Colon (tissue), 2 donors: Measurements from ENCODE around the gene CAMK1D.

Source experiments
- FAIRE-seq: peaks from 2 replicates; lab custom pipeline; 2012; peaks lifted over from hg19 to GRCh38; lab: Jason Lieb, UNC
- donor health status: control.
- donor health status: control.

The CAMK1D gene

GRCh38 chr10:12828736-12829135 is 479.4 kb downstream of the CAMK1D start:
- no peak for FAIRE-seq

GRCh38 chr10:12829831-12830390 is 480.6 kb downstream of the CAMK1D start:
- FAIRE-seq, result no peak

GRCh38 chr10:12832096-12832495 is 482.7 kb downstream of the CAMK1D start:
- no peak for FAIRE-seq

GRCh38 chr10:12833451-12833850 is 484.1 kb downstream of the CAMK1D start:
- FAIRE-seq, result no peak

- FAIRE-seq, result no peak
Observed at GRCh38 chr10:12834116-12834665, 484.8 kb downstream of the CAMK1D start.

GRCh38 chr10:12834721-12835120 is 485.4 kb downstream of the CAMK1D start:
- no peak for FAIRE-seq

GRCh38 chr10:12835709-12836108 is 486.4 kb downstream of the CAMK1D start:
- FAIRE-seq, result no peak

GRCh38 chr10:12838366-12838765 is 489.0 kb downstream of the CAMK1D start:
- FAIRE-seq, result no peak

- FAIRE-seq, result no peak
Observed at GRCh38 chr10:12838995-12839927, 489.9 kb downstream of the CAMK1D start.

- no peak for FAIRE-seq
Observed at GRCh38 chr10:12839941-12840611, 490.7 kb downstream of the CAMK1D start.

GRCh38 chr10:12841426-12841825 is 492.1 kb downstream of the CAMK1D start:
- FAIRE-seq, result no peak

GRCh38 chr10:12841826-12842225 is 492.5 kb downstream of the CAMK1D start:
- FAIRE-seq, result no peak

GRCh38 chr10:12842310-12842709 is 493.0 kb downstream of the CAMK1D start:
- no peak for FAIRE-seq

GRCh38 chr10:12843296-12843945 is 494.1 kb downstream of the CAMK1D start:
- no peak for FAIRE-seq

- FAIRE-seq, result no peak
Observed at GRCh38 chr10:12844811-12845483, 495.6 kb downstream of the CAMK1D start.

- FAIRE-seq, result no peak
Observed at GRCh38 chr10:12846718-12847117, 497.4 kb downstream of the CAMK1D start.

GRCh38 chr10:12847361-12847975 is 498.1 kb downstream of the CAMK1D start:
- FAIRE-seq, result no peak

- FAIRE-seq, result no peak
Observed at GRCh38 chr10:12848439-12849173, 499.3 kb downstream of the CAMK1D start.

GRCh38 chr10:12849319-12850181 is 500.2 kb downstream of the CAMK1D start:
- FAIRE-seq, result no peak
